GM21529 (cell line): Measurements from ENCODE around the gene ZNF727.
"Not testable (repeated sequence)": the region's sequence is repeated elsewhere in the genome, so short reads cannot be mapped to it uniquely, and the experiment has no call there.

Source experiments
- ATAC-seq: cut with Tn5 transposase; IDR thresholded peaks from one replicate; pipeline ENCODE4 v1.9.1; 2021; ENCODE audit not compliant: unreplicated experiment

Gene ZNF727

GRCh38 chr7:64045301-64046040 lies at the start of gene ZNF727:
TSS of gene ZNF727 (plus strand) at chr7:64045434. CDS start at chr7:64045622, 188 bp downstream.
- ATAC-seq, result no peak

GRCh38 chr7:63998549-63998948 lies 46.7 kb upstream of the ZNF727 start, which contains the start of gene ZNF722:
TSS of gene ZNF722 (plus strand) at chr7:63998849. CDS start at chr7:63998962, 113 bp downstream.
- ATAC-seq, result no peak

GRCh38 chr7:64015496-64015895 lies 29.7 kb upstream of the ZNF727 start:
- ATAC-seq, result not testable (repeated sequence)

GRCh38 chr7:64035388-64035787 lies 9.8 kb upstream of the ZNF727 start:
- ATAC-seq, result no peak

GRCh38 chr7:64037095-64037494 lies 8.1 kb upstream of the ZNF727 start:
- no peak for ATAC-seq

- ATAC-seq, result no peak
These were observed 781 bp downstream of the ZNF727 start for GRCh38 chr7:64046041-64046389.

- not testable (repeated sequence) for ATAC-seq
These were observed 32.8 kb downstream of the ZNF727 start for GRCh38 chr7:64077837-64078698.

- ATAC-seq, result no peak
These were observed 33.4 kb downstream of the ZNF727 start for GRCh38 chr7:64078699-64078994.

GRCh38 chr7:64087501-64087900 lies 42.3 kb downstream of the ZNF727 start:
- no peak for ATAC-seq

GRCh38 chr7:64088863-64089262 lies 43.6 kb downstream of the ZNF727 start:
- not testable (repeated sequence) for ATAC-seq
